Mucosa of rectum (tissue), 2 donors: ENCODE results near the gene MRPS26.
A peak's percentile ranks its signal among the peaks of the same experiment; 100 is the strongest.
"Not testable (repeated sequence)": the region's sequence is repeated elsewhere in the genome, so short reads cannot be mapped to it uniquely, and the experiment has no call there.

Experiments used
- H3K27ac ChIP-seq, 2 donors: one replicate each; pipeline ENCODE4 v1.7.0; 2013; ENCODE audit warnings: inconsistent platforms in 2 of 2, low read depth in 2 of 2, low read length in 2 of 2
- H3K27me3 ChIP-seq, 2 donors: one replicate each; pipeline ENCODE4 v1.7.0; 2013; ENCODE audit warnings: low read length in 2 of 2; ENCODE audit not compliant: control insufficient read depth in 2 of 2, insufficient read depth in 2 of 2
- H3K36me3 ChIP-seq, 2 donors: one replicate each; pipeline ENCODE4 v1.7.0; 2013; ENCODE audit warnings: low read length in 2 of 2; ENCODE audit not compliant: control insufficient read depth in 2 of 2, insufficient read depth in 2 of 2
- H3K4me1 ChIP-seq, 2 donors: one replicate each; pipeline ENCODE4 v1.7.0; 2013; ENCODE audit warnings: low read length in 2 of 2, mild to moderate bottlenecking in 1 of 2; ENCODE audit not compliant: control insufficient read depth in 2 of 2, insufficient read depth in 2 of 2
- H3K4me3 ChIP-seq, 2 donors: one replicate each; pipeline ENCODE4 v1.7.0; 2013; ENCODE audit warnings: low read length in 2 of 2
- H3K9ac ChIP-seq, 2 donors: one replicate each; pipeline ENCODE4 v1.7.0; 2013; ENCODE audit warnings: low read length in 2 of 2, low read depth in 1 of 2, mild to moderate bottlenecking in 1 of 2
- H3K9me3 ChIP-seq, 2 donors: one replicate each; pipeline ENCODE4 v1.7.0; 2013; ENCODE audit warnings: low read length in 2 of 2; ENCODE audit not compliant: control insufficient read depth in 2 of 2
- donor health status: healthy.
- donor health status: Normal muscosa, but diverticular disease.

Gene MRPS26

GRCh38 chr20:3059489-3059888 is 13.6 kb downstream of the MRPS26 start:
- Histone ChIP-seq H3K9ac (no peak overlapping the region), H3K4me1 (no peaks in the 10 kb centered on the region), H3K9me3 (no peaks in the 10 kb centered on the region), H3K27ac (no peak overlapping the region), H3K4me3 (no peak overlapping the region), H3K36me3 (no peaks in the 10 kb centered on the region), H3K27me3 (no peaks in the 10 kb centered on the region)

- H3K27me3 ChIP-seq, H3K36me3 ChIP-seq, H3K4me3 ChIP-seq, H3K27ac ChIP-seq, H3K4me1 ChIP-seq, H3K9me3 ChIP-seq, H3K9ac ChIP-seq: not testable (repeated sequence)
Measured at GRCh38 chr20:3064119-3064518, 18.3 kb downstream of the MRPS26 start.

GRCh38 chr20:3067139-3068014 is 21.5 kb downstream of the MRPS26 start:
- Histone ChIP-seq H3K27me3 (peaks cover 0 to 11% of the 10 kb centered on the region in 2 donors), H3K4me3 (no peak overlapping the region), H3K4me1 (peaks cover 0 to 5% of the 10 kb centered on the region in 2 donors), H3K9me3 (no peaks in the 10 kb centered on the region), H3K36me3 (no peaks in the 10 kb centered on the region), H3K27ac (no peak overlapping the region), H3K9ac (no peak overlapping the region)

GRCh38 chr20:3068075-3068474 is 22.2 kb downstream of the MRPS26 start:
- peaks cover 0 to 6% of the 10 kb centered on the region in 2 donors for H3K4me1 ChIP-seq
- H3K27ac ChIP-seq, result no peak overlapping the region
- H3K27me3 ChIP-seq, result peaks cover 0 to 18% of the 10 kb centered on the region in 2 donors
- no peak overlapping the region for H3K4me3 ChIP-seq
- no peak overlapping the region for H3K9ac ChIP-seq
- H3K36me3 ChIP-seq, result no peaks in the 10 kb centered on the region
- no peaks in the 10 kb centered on the region for H3K9me3 ChIP-seq

GRCh38 chr20:3068986-3069900 is 23.4 kb downstream of the MRPS26 start:
- H3K9me3 ChIP-seq, result no peaks in the 10 kb centered on the region
- no peak overlapping the region for H3K4me3 ChIP-seq
- no peak overlapping the region for H3K9ac ChIP-seq
- H3K27ac ChIP-seq, result no peak overlapping the region
- peaks cover 0 to 6% of the 10 kb centered on the region in 2 donors for H3K4me1 ChIP-seq
- H3K36me3 ChIP-seq, result no peaks in the 10 kb centered on the region
- H3K27me3 ChIP-seq, result peaks cover 0 to 18% of the 10 kb centered on the region in 2 donors

- Histone ChIP-seq H3K4me3 (no peak overlapping the region), H3K9me3 (no peaks in the 10 kb centered on the region), H3K27ac (no peak overlapping the region), H3K9ac (no peak overlapping the region), H3K27me3 (peaks cover 0 to 18% of the 10 kb centered on the region in 2 donors), H3K36me3 (no peaks in the 10 kb centered on the region), H3K4me1 (peaks cover 0 to 6% of the 10 kb centered on the region in 2 donors)
Measured at GRCh38 chr20:3070725-3071124, 24.9 kb downstream of the MRPS26 start.

GRCh38 chr20:3071266-3071609 is 25.4 kb downstream of the MRPS26 start:
- H3K9ac ChIP-seq, result no peak overlapping the region
- peaks cover 0 to 18% of the 10 kb centered on the region in 2 donors for H3K27me3 ChIP-seq
- no peak overlapping the region for H3K27ac ChIP-seq
- H3K4me3 ChIP-seq, result peak overlapping the region; percentile 41 to 46
- peaks cover 0 to 6% of the 10 kb centered on the region in 2 donors for H3K4me1 ChIP-seq
- H3K36me3 ChIP-seq, result no peaks in the 10 kb centered on the region
- no peaks in the 10 kb centered on the region for H3K9me3 ChIP-seq

GRCh38 chr20:3071610-3072529 is 26.0 kb downstream of the MRPS26 start, which contains the start of gene OXT:
OXT (plus strand) TSS chr20:3071620; CDS start chr20:3071656, 36 bp downstream.
- Histone ChIP-seq H3K4me1 (peaks cover 0 to 6% of the 10 kb centered on the region in 2 donors), H3K36me3 (no peaks in the 10 kb centered on the region), H3K27ac (no peak within 1 kb of the TSS), H3K27me3 (peaks cover 0 to 20% of the 10 kb centered on the region in 2 donors), H3K9ac (peak within 1 kb of the TSS in 1 of 2 donors; percentile 24), H3K9me3 (no peaks in the 10 kb centered on the region), H3K4me3 (peak within 1 kb of the TSS; percentile 41 to 46)

GRCh38 chr20:3072530-3073250 is 26.8 kb downstream of the MRPS26 start:
- Histone ChIP-seq H3K4me1 (peaks cover 0 to 6% of the 10 kb centered on the region in 2 donors), H3K4me3 (peak overlapping the region in 1 of 2 donors; percentile 46)

More at GRCh38 chr20:3072530-3073250, 26.8 kb downstream of the MRPS26 start:
- Histone ChIP-seq H3K27ac (no peak overlapping the region), H3K9ac (no peak overlapping the region), H3K36me3 (no peaks in the 10 kb centered on the region), H3K9me3 (no peaks in the 10 kb centered on the region), H3K27me3 (peaks cover under 1 to 21% of the 10 kb centered on the region in 2 donors)
